K562 (cell line): ENCODE measurements around the gene FBXW8. TPM values are rescaled to one million over a fixed set of nuclear protein-coding genes. Genes with fewer than 3 reads are reported as not detected.

Source experiments
- ADNP ChIP-seq: fragments of 200-800 bp; sonication (Bioruptor generic); IDR thresholded peaks from 2 replicates; pipeline ENCODE4 v1.6.1; 2016; ENCODE audit warnings: missing genetic modification characterization, missing compliant biosample characterization
- ARID1B ChIP-seq: fragments of 450-650 bp; IDR thresholded peaks from 2 replicates; pipeline ENCODE4 v1.6.1; 2016; ENCODE audit warnings: antibody characterized with exemption, mild to moderate bottlenecking, inconsistent platforms
- CHD4 ChIP-seq: fragments of 200-600 bp; sonication (generic); IDR thresholded peaks from 3 replicates; pipeline ENCODE4 v1.6.1; 2012; ENCODE audit warnings: low read depth, mild to moderate bottlenecking, mixed read lengths, low read length, inconsistent platforms; ENCODE audit not compliant: insufficient read depth, insufficient replicate concordance, poor library complexity, severe bottlenecking
- FOXM1 ChIP-seq, 2 experiments: fragments of 450-650 bp in 1 of 2; sonication (generic) in 1 of 2; formaldehyde crosslinking in 1 of 2; IDR thresholded peaks; 2 replicates each; pipeline versions ENCODE4 v1.6.1 to v1.9.0; 2017 to 2022; ENCODE audit warnings: low read depth in 2 of 2, mild to moderate bottlenecking in 2 of 2, missing genetic modification reagents in 1 of 2, moderate library complexity in 1 of 2
- GATA2 ChIP-seq: sonication (generic); formaldehyde crosslinking; IDR thresholded peaks from 2 replicates; pipeline ENCODE4 v1.4.0; 2020; ENCODE audit warnings: mild to moderate bottlenecking, missing genetic modification reagents
- GATAD2A ChIP-seq: fragments of 450-650 bp; IDR thresholded peaks from 2 replicates; pipeline ENCODE4 v1.6.1; 2017
- KDM1A ChIP-seq, 2 experiments: fragments of 450-650 bp; IDR thresholded peaks; 2 replicates each; pipeline ENCODE4 v1.6.1; 2016; ENCODE audit warnings: mild to moderate bottlenecking in 2 of 2
- MTA1 ChIP-seq: fragments of 450-650 bp; IDR thresholded peaks from 2 replicates; pipeline ENCODE4 v1.6.1; 2017; ENCODE audit warnings: borderline replicate concordance
- MTA2 ChIP-seq: fragments of 450-650 bp; IDR thresholded peaks from 2 replicates; pipeline ENCODE4 v1.6.1; 2016; ENCODE audit warnings: low read depth
- NFIX ChIP-seq: fragments of 250-450 bp; sonication (Bioruptor Pico); IDR thresholded peaks from 2 replicates; pipeline ENCODE4 v1.4.0; 2020; ENCODE audit warnings: low read depth, mild to moderate bottlenecking, moderate library complexity
- NR0B1 ChIP-seq: fragments of 450-650 bp; IDR thresholded peaks from one replicate; pipeline ENCODE4 v1.6.1; 2018; ENCODE audit warnings: mild to moderate bottlenecking, moderate library complexity; ENCODE audit not compliant: partially characterized antibody
- NR4A1 ChIP-seq, 2 experiments: fragments of 250-450 bp in 1 of 2; fragments of 450-650 bp in 1 of 2; sonication (Bioruptor Pico) in 1 of 2; IDR thresholded peaks; 2 replicates each; pipeline versions ENCODE4 v1.4.0 to v1.6.1; 2016 to 2020; ENCODE audit warnings: mild to moderate bottlenecking in 2 of 2, missing compliant biosample characterization in 1 of 2, missing genetic modification characterization in 1 of 2, moderate library complexity in 1 of 2
- RCOR1 ChIP-seq, 2 experiments: IDR thresholded peaks; 2 replicates each; pipeline ENCODE4 v1.6.1; 2012; ENCODE audit warnings: low read depth in 2 of 2, low read length in 2 of 2, borderline replicate concordance in 1 of 2, improper control_type of control experiment in 1 of 2
- UBTF ChIP-seq, 2 experiments: IDR thresholded peaks; 2 replicates each; pipeline ENCODE4 v1.6.1; 2012; ENCODE audit warnings: improper control_type of control experiment in 2 of 2, low read depth in 2 of 2, low read length in 2 of 2, borderline replicate concordance in 1 of 2
- ZKSCAN8 ChIP-seq: fragments of 200-800 bp; sonication (Bioruptor generic); IDR thresholded peaks from 2 replicates; pipeline ENCODE4 v1.6.1; 2016; ENCODE audit warnings: missing genetic modification characterization, missing compliant biosample characterization
- polyA plus RNA-seq, 8 experiments: library from polyadenylated mRNA; depleted of rRNA in 4 of 8; stranded (reverse) in 5 of 8; unstranded in 3 of 8; fragments of >200 nt; fragmentation: Nextera tagmentation in 2 of 8; fragmentation: Illumina TruSeq in 1 of 8; extraction: Ambion mirVana in 2 of 8; extraction: Trizol in 1 of 8; gene quantifications; 2 replicates each; pipeline versions ENCODE4 v1.2.1 to v1.2.3, GENCODE V29; 2011 to 2014; ENCODE audit warnings: inconsistent platforms in 1 of 8, missing spikeins in 1 of 8
- total RNA-seq, 7 experiments: library from RNA; depleted of rRNA in 6 of 7; stranded (reverse); fragments of >200 nt in 6 of 7; fragmentation: Illumina TruSeq in 2 of 7; extraction: Trizol in 2 of 7; gene quantifications; 2 replicates each; pipeline versions ENCODE4 v1.2.1 to v1.2.3, GENCODE V29; 2011 to 2021; ENCODE audit warnings: low replicate concordance in 1 of 7
- TF ChIP-seq, protein P1 (sequence below): fragments of 250-450 bp; sonication (Bioruptor Pico); IDR thresholded peaks from 2 replicates; pipeline ENCODE4 v1.8.0; 2021; ENCODE audit warnings: borderline replicate concordance, mild to moderate bottlenecking, moderate library complexity; ENCODE audit not compliant: poor library complexity, severe bottlenecking
- TF ChIP-seq, protein P2 (sequence below), 3 experiments: fragments of 200-800 bp in 1 of 3; fragments of 250-450 bp in 1 of 3; fragments of 450-650 bp in 1 of 3; sonication (Bioruptor Pico) in 1 of 3; sonication (Bioruptor generic) in 1 of 3; formaldehyde crosslinking in 1 of 3; IDR thresholded peaks; 2 replicates each; pipeline versions ENCODE4 v1.6.1 to v1.8.0; 2016 to 2022; ENCODE audit warnings: mild to moderate bottlenecking in 2 of 3, missing genetic modification characterization in 2 of 3, missing compliant biosample characterization in 1 of 3, moderate library complexity in 1 of 3

Gene FBXW8
- total and polyA plus RNA-seq, 9 of the 15 experiments (the other 6 are each of a cell fraction or from before 2014, with no cell fraction given): 0.58 to 8.3 (median 4.4) TPM

GRCh38 chr12:116919247-116919661 lies 8.5 kb downstream of the FBXW8 start (continued):
- TF ChIP-seq, protein P1, sequence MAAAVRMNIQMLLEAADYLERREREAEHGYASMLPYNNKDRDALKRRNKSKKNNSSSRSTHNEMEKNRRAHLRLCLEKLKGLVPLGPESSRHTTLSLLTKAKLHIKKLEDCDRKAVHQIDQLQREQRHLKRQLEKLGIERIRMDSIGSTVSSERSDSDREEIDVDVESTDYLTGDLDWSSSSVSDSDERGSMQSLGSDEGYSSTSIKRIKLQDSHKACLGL: no peak
- peak; percentile 88; the same call in 1 of the 2 replicates for TF ChIP-seq ZKSCAN8 (CRISPR knock-in tag)
- peak; percentile 33; the same call in 1 of the 2 replicates for TF ChIP-seq MTA2
- TF ChIP-seq FOXM1 (IDR thresholded peaks at IDR 0.05; ENCODE audit: low read depth): peak; percentile 55
- no peak for TF ChIP-seq FOXM1 (CRISPR knock-in tag; IDR thresholded peaks at IDR 0.05; ENCODE audit: low read depth)
- TF ChIP-seq KDM1A (IDR thresholded peaks at IDR 0.05): peak in 1 of 2 experiments; percentile 24; a peak in 1 of 4 replicates
- peak; percentile 42; the same call in 1 of the 2 replicates for TF ChIP-seq GATAD2A
- TF ChIP-seq NR0B1: no peak
- no peak for TF ChIP-seq NFIX (CRISPR knock-in tag)
- peak; percentile 69 for TF ChIP-seq ADNP (tag)
- peak; percentile 91 for TF ChIP-seq ARID1B
- TF ChIP-seq, protein P2, sequence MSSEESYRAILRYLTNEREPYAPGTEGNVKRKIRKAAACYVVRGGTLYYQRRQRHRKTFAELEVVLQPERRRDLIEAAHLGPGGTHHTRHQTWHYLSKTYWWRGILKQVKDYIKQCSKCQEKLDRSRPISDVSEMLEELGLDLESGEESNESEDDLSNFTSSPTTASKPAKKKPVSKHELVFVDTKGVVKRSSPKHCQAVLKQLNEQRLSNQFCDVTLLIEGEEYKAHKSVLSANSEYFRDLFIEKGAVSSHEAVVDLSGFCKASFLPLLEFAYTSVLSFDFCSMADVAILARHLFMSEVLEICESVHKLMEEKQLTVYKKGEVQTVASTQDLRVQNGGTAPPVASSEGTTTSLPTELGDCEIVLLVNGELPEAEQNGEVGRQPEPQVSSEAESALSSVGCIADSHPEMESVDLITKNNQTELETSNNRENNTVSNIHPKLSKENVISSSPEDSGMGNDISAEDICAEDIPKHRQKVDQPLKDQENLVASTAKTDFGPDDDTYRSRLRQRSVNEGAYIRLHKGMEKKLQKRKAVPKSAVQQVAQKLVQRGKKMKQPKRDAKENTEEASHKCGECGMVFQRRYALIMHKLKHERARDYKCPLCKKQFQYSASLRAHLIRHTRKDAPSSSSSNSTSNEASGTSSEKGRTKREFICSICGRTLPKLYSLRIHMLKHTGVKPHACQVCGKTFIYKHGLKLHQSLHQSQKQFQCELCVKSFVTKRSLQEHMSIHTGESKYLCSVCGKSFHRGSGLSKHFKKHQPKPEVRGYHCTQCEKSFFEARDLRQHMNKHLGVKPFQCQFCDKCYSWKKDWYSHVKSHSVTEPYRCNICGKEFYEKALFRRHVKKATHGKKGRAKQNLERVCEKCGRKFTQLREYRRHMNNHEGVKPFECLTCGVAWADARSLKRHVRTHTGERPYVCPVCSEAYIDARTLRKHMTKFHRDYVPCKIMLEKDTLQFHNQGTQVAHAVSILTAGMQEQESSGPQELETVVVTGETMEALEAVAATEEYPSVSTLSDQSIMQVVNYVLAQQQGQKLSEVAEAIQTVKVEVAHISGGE (CRISPR knock-in tag; IDR thresholded peaks at IDR 0.05): peak in 1 of 3 experiments; percentile 40; a peak in 1 of 6 replicates
- no peak for TF ChIP-seq NR4A1 (CRISPR knock-in tag; IDR thresholded peaks at IDR 0.05)
- TF ChIP-seq NR4A1 (tag; IDR thresholded peaks at IDR 0.05): peak; percentile 63; the same call in 1 of the 2 replicates
- peak in 1 of 2 experiments; percentile 66; a peak in 1 of 4 replicates for TF ChIP-seq RCOR1 (IDR thresholded peaks at IDR 0.05; ENCODE audit: borderline replicate concordance in 1 of 2, low read depth in 2 of 2, low read length in 2 of 2)
- TF ChIP-seq UBTF (IDR thresholded peaks at IDR 0.05; ENCODE audit: borderline replicate concordance in 1 of 2, low read depth in 2 of 2, low read length in 2 of 2): 0 out of 4 replicates have a peak, but pooled peaks of 1 of the 2 experiments have one; percentile 37
- TF ChIP-seq GATA2 (CRISPR knock-in tag): peak; percentile 55
- peak; percentile 42; the same call in 1 of the 2 replicates for TF ChIP-seq MTA1
- TF ChIP-seq CHD4: peak; percentile 1
